HepG2 (cell line): ENCODE measurements around the gene NOTO. TPM values are rescaled to one million over a fixed set of nuclear protein-coding genes. Genes with fewer than 3 reads are reported as not detected.

Source experiments
- ATF7-NPFF ChIP-seq: sonication (generic); formaldehyde crosslinking; IDR thresholded peaks from 2 replicates; pipeline ENCODE4 v1.8.1; 2023; ENCODE audit warnings: mild to moderate bottlenecking, low read depth, missing genetic modification reagents, moderate library complexity
- CENPX ChIP-seq: sonication (generic); formaldehyde crosslinking; IDR thresholded peaks from 2 replicates; pipeline ENCODE4 v1.9.0; 2021; ENCODE audit warnings: mild to moderate bottlenecking, missing genetic modification reagents, moderate library complexity
- E2F5 ChIP-seq: sonication (generic); formaldehyde crosslinking; conservative IDR thresholded peaks from 2 replicates; pipeline ENCODE4 v1.4.0; 2020; ENCODE audit warnings: missing genetic modification reagents
- ETV5 ChIP-seq: IDR thresholded peaks from 2 replicates; pipeline ENCODE4 v1.6.1; 2018; ENCODE audit warnings: missing biosample characterization, missing genetic modification reagents, inconsistent platforms, borderline replicate concordance
- FIP1L1 ChIP-seq: fragments of 200-400 bp; formaldehyde crosslinking; IDR thresholded peaks from 2 replicates; pipeline ENCODE4 v1.6.1; 2018; ENCODE audit warnings: low read depth, mild to moderate bottlenecking, low read length, moderate library complexity, borderline replicate concordance; ENCODE audit not compliant: insufficient read depth
- FOXO1 ChIP-seq: sonication (generic); formaldehyde crosslinking; IDR thresholded peaks from 2 replicates; pipeline ENCODE4 v1.4.0; 2020; ENCODE audit warnings: missing genetic modification reagents
- HOXA7 ChIP-seq: sonication (generic); formaldehyde crosslinking; IDR thresholded peaks from 2 replicates; pipeline ENCODE4 v1.8.1; 2022; ENCODE audit warnings: mild to moderate bottlenecking, missing genetic modification reagents, moderate library complexity
- JUND ChIP-seq: sonication (generic); formaldehyde crosslinking; IDR thresholded peaks from 2 replicates; pipeline ENCODE4 v1.8.0; 2022; ENCODE audit warnings: mild to moderate bottlenecking, missing genetic modification reagents
- KAT8 ChIP-seq: IDR thresholded peaks from 2 replicates; pipeline ENCODE4 v1.6.1; 2016; ENCODE audit warnings: missing genetic modification reagents, missing compliant biosample characterization
- MTA1 ChIP-seq: sonication (generic); formaldehyde crosslinking; IDR thresholded peaks from 2 replicates; pipeline ENCODE4 v1.4.0; 2020; ENCODE audit warnings: missing genetic modification reagents, mild to moderate bottlenecking, borderline replicate concordance
- SRSF4 ChIP-seq: fragments of 200-400 bp; formaldehyde crosslinking; IDR thresholded peaks from one replicate; pipeline ENCODE4 v1.6.1; 2018; ENCODE audit warnings: mild to moderate bottlenecking, low read depth, low read length, moderate library complexity; ENCODE audit not compliant: poor library complexity, severe bottlenecking
- TFAP4 ChIP-seq: sonication (generic); IDR thresholded peaks from 2 replicates; pipeline ENCODE4 v1.6.1; 2016; ENCODE audit warnings: low read depth, borderline replicate concordance
- YEATS2 ChIP-seq: sonication (generic); formaldehyde crosslinking; IDR thresholded peaks from 2 replicates; pipeline ENCODE4 v1.4.0; 2020; ENCODE audit warnings: missing genetic modification reagents, borderline replicate concordance
- ZNF256 ChIP-seq: sonication (generic); formaldehyde crosslinking; conservative IDR thresholded peaks from 2 replicates; pipeline ENCODE4 v1.4.0; 2020; ENCODE audit warnings: missing genetic modification reagents
- ZNF280D ChIP-seq: sonication (generic); formaldehyde crosslinking; IDR thresholded peaks from 2 replicates; pipeline ENCODE4 v1.5.1; 2020; ENCODE audit warnings: mild to moderate bottlenecking, missing genetic modification reagents
- ZNF570 ChIP-seq: sonication (generic); formaldehyde crosslinking; IDR thresholded peaks from 2 replicates; pipeline ENCODE4 v1.4.0; 2020; ENCODE audit warnings: mild to moderate bottlenecking, missing genetic modification reagents, borderline replicate concordance
- polyA plus RNA-seq, 8 experiments: library from polyadenylated mRNA; depleted of rRNA in 3 of 8; stranded (reverse) in 7 of 8; unstranded in 1 of 8; fragments of >200 nt; fragmentation: Illumina TruSeq in 4 of 8; extraction: Trizol in 4 of 8; gene quantifications; 2 replicates each; pipeline versions ENCODE4 v1.2.1 to v1.2.3, GENCODE V29; 2011 to 2016; ENCODE audit warnings: low read depth in 4 of 8, missing spikeins in 1 of 8, mixed read lengths in 1 of 8; ENCODE audit not compliant: insufficient read depth in 1 of 8
- total RNA-seq, 5 experiments: library from RNA; depleted of rRNA; stranded (reverse); fragments of >200 nt; fragmentation: Illumina TruSeq; extraction: Trizol; gene quantifications; 2 replicates each; pipeline ENCODE4 v1.2.3, GENCODE V29; 2016; ENCODE audit warnings: low read depth in 1 of 5
- TF ChIP-seq, protein P1 (sequence below): sonication (generic); formaldehyde crosslinking; IDR thresholded peaks from 2 replicates; pipeline ENCODE4 v1.4.0; 2020; ENCODE audit warnings: missing genetic modification reagents
- TF ChIP-seq, protein P2 (sequence below): sonication (generic); formaldehyde crosslinking; IDR thresholded peaks from 2 replicates; pipeline ENCODE4 v1.4.0; 2020; ENCODE audit warnings: missing genetic modification reagents, borderline replicate concordance

NOTO gene
- total and polyA plus RNA-seq, 2 of the 13 experiments (the other 11 are each of a cell fraction or from before 2014, with no cell fraction given): not detected

- TF ChIP-seq YEATS2 (CRISPR knock-in tag) (peak; percentile 84), FOXO1 (CRISPR knock-in tag) (peak; percentile 68), KAT8 (CRISPR knock-in tag) (peak; percentile 73), FIP1L1 (no peak), SRSF4 (no peak), TFAP4 (peak; percentile 91), E2F5 (CRISPR knock-in tag) (peak; percentile 92), CENPX (CRISPR knock-in tag) (no peak), ZNF570 (CRISPR knock-in tag) (no peak), ETV5 (CRISPR knock-in tag) (peak; percentile 49), ZNF280D (no peak), JUND (CRISPR knock-in tag) (0 out of 2 replicates have a peak, but pooled peaks have one; percentile 25), MTA1 (peak; percentile 84; the same call in 1 of the 2 replicates), ATF7-NPFF (CRISPR knock-in tag) (0 out of 2 replicates have a peak, but pooled peaks have one; percentile 86), HOXA7 (CRISPR knock-in tag) (no peak), ZNF256 (CRISPR knock-in tag) (no peak)
- TF ChIP-seq, protein P1, sequence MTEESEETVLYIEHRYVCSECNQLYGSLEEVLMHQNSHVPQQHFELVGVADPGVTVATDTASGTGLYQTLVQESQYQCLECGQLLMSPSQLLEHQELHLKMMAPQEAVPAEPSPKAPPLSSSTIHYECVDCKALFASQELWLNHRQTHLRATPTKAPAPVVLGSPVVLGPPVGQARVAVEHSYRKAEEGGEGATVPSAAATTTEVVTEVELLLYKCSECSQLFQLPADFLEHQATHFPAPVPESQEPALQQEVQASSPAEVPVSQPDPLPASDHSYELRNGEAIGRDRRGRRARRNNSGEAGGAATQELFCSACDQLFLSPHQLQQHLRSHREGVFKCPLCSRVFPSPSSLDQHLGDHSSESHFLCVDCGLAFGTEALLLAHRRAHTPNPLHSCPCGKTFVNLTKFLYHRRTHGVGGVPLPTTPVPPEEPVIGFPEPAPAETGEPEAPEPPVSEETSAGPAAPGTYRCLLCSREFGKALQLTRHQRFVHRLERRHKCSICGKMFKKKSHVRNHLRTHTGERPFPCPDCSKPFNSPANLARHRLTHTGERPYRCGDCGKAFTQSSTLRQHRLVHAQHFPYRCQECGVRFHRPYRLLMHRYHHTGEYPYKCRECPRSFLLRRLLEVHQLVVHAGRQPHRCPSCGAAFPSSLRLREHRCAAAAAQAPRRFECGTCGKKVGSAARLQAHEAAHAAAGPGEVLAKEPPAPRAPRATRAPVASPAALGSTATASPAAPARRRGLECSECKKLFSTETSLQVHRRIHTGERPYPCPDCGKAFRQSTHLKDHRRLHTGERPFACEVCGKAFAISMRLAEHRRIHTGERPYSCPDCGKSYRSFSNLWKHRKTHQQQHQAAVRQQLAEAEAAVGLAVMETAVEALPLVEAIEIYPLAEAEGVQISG (CRISPR knock-in tag): peak; percentile 87
- TF ChIP-seq, protein P2, sequence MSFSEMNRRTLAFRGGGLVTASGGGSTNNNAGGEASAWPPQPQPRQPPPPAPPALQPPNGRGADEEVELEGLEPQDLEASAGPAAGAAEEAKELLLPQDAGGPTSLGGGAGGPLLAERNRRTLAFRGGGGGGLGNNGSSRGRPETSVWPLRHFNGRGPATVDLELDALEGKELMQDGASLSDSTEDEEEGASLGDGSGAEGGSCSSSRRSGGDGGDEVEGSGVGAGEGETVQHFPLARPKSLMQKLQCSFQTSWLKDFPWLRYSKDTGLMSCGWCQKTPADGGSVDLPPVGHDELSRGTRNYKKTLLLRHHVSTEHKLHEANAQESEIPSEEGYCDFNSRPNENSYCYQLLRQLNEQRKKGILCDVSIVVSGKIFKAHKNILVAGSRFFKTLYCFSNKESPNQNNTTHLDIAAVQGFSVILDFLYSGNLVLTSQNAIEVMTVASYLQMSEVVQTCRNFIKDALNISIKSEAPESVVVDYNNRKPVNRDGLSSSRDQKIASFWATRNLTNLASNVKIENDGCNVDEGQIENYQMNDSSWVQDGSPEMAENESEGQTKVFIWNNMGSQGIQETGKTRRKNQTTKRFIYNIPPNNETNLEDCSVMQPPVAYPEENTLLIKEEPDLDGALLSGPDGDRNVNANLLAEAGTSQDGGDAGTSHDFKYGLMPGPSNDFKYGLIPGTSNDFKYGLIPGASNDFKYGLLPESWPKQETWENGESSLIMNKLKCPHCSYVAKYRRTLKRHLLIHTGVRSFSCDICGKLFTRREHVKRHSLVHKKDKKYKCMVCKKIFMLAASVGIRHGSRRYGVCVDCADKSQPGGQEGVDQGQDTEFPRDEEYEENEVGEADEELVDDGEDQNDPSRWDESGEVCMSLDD (CRISPR knock-in tag): no peak; the same call in 1 of the 2 replicates
Observed at GRCh38 chr2:73233154-73233931, 31.0 kb downstream of the NOTO start, which contains the start of gene PRADC1 (continued).
